Measurements from ENCODE around the gene TMEM72. TPM values are rescaled to one million over a fixed set of nuclear protein-coding genes. Genes with fewer than 3 reads are reported as not detected.

TMEM72 gene
- total and polyA plus RNA-seq, 2 of the 13 experiments (the other 11 are each of a cell fraction or from before 2014, with no cell fraction given): 0.04 TPM; not detected in 1

GRCh38 chr10:44963772-44964633 is 52.9 kb downstream of the TMEM72 start (continued):
- TF ChIP-seq GPN1 (CRISPR knock-in tag; IDR thresholded peaks at IDR 0.05; ENCODE audit: borderline replicate concordance) (no peak), SRSF4 (IDR thresholded peaks at IDR 0.05; ENCODE audit: low read depth, low read length, poor library complexity, severe bottlenecking) (no peak), SPEN (CRISPR knock-in tag; IDR thresholded peaks at IDR 0.05; ENCODE audit: low read depth) (peak; percentile 40; the same call in 1 of the 2 replicates), ZNF564 (CRISPR knock-in tag; IDR thresholded peaks at IDR 0.05) (no peak), PTBP1 (IDR thresholded peaks at IDR 0.05; ENCODE audit: low read depth, low read length, poor library complexity, severe bottlenecking) (no peak), TMF1 (CRISPR knock-in tag; IDR thresholded peaks at IDR 0.05; ENCODE audit: low read depth) (no peak), TRIM24 (CRISPR knock-in tag; IDR thresholded peaks at IDR 0.05) (no peak), SAP130 (CRISPR knock-in tag; IDR thresholded peaks at IDR 0.05; ENCODE audit: low read depth) (peak; percentile 79), ZNF136 (CRISPR knock-in tag; IDR thresholded peaks at IDR 0.05; ENCODE audit: low read depth) (no peak), ZNF816 (CRISPR knock-in tag; IDR thresholded peaks at IDR 0.05; ENCODE audit: borderline replicate concordance) (no peak), ELF1 (CRISPR knock-in tag; IDR thresholded peaks at IDR 0.05) (0 out of 2 replicates have a peak, but pooled peaks have one; percentile 42), LCORL (IDR thresholded peaks at IDR 0.05) (no peak), LCORL (CRISPR knock-in tag; IDR thresholded peaks at IDR 0.05) (no peak; the same call in none of the 2 replicates), ZNF512B (CRISPR knock-in tag; IDR thresholded peaks at IDR 0.05; ENCODE audit: borderline replicate concordance) (no peak), NFE2L1 (CRISPR knock-in tag; IDR thresholded peaks at IDR 0.05; ENCODE audit: borderline replicate concordance) (no peak), ZNF326 (CRISPR knock-in tag; IDR thresholded peaks at IDR 0.05; ENCODE audit: borderline replicate concordance) (no peak), ZNF674 (CRISPR knock-in tag; IDR thresholded peaks at IDR 0.05; ENCODE audit: low read depth) (no peak), REPIN1 (CRISPR knock-in tag; IDR thresholded peaks at IDR 0.05; ENCODE audit: borderline replicate concordance, low read depth) (no peak), ZNF660 (CRISPR knock-in tag; IDR thresholded peaks at IDR 0.05; ENCODE audit: borderline replicate concordance, low read depth) (no peak), ZNF777 (CRISPR knock-in tag; IDR thresholded peaks at IDR 0.05) (no peak), ZGPAT (CRISPR knock-in tag; IDR thresholded peaks at IDR 0.05) (peak; percentile 84; the same call in 1 of the 2 replicates), ATF7 (IDR thresholded peaks at IDR 0.05) (no peak), ATF7 (CRISPR knock-in tag; IDR thresholded peaks at IDR 0.05) (no peak), BCL3 (CRISPR knock-in tag; IDR thresholded peaks at IDR 0.05) (peak; percentile 53; the same call in 1 of the 2 replicates), ZNF225 (CRISPR knock-in tag; IDR thresholded peaks at IDR 0.05) (no peak), PAX8 (CRISPR knock-in tag; IDR thresholded peaks at IDR 0.05; ENCODE audit: borderline replicate concordance) (no peak)
